ENCODE data around the gene CGNL1.

CGNL1 gene

GRCh38 chr15:57477736-57478522 is 101.6 kb downstream of the CGNL1 start:
- Histone ChIP-seq H3K36me3 (ENCODE audit: control insufficient read depth, insufficient read depth, low read length) (no peaks in the 10 kb centered on the region), H3K9ac (ENCODE audit: low read length) (no peak overlapping the region), H3K27me3 (ENCODE audit: control insufficient read depth, insufficient read depth, low read length) (no peaks in the 10 kb centered on the region), H3K4me1 (ENCODE audit: control insufficient read depth, insufficient read depth, low read length) (no peaks in the 10 kb centered on the region), H3K4me3 (ENCODE audit: low read length) (no peak overlapping the region), H3K27ac (ENCODE audit: low read depth, low read length) (no peak overlapping the region)

DNA sequence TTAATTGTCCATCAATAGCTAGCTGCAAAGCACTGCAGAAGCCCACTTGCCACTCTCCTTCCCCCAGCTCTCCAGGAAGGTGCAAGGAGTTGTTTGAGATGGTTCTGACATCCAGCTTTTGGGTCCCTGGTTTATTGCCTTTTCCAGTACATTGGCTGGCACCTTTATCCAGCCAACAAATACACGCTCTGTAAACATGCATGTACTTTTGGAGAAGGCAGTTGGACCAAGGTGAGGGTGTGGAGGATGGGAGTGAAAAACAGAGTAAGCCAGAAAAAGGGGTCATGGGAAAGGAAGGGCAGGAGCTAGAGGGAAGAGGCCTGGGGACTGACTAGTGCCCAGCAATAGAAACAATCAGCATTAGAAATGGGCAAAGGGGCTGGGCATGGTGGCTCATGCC is 102.7 kb downstream of the CGNL1 start:
- H3K27me3 ChIP-seq (ENCODE audit: control insufficient read depth, insufficient read depth, low read length) = no peaks in the 10 kb centered on the region
- H3K36me3 ChIP-seq (ENCODE audit: control insufficient read depth, insufficient read depth, low read length) = no peaks in the 10 kb centered on the region
- H3K27ac ChIP-seq (ENCODE audit: low read depth, low read length) = no peak overlapping the region
- H3K4me1 ChIP-seq (ENCODE audit: control insufficient read depth, insufficient read depth, low read length) = no peaks in the 10 kb centered on the region
- no peak overlapping the region for H3K4me3 ChIP-seq (ENCODE audit: low read length)
- no peak overlapping the region for H3K9ac ChIP-seq (ENCODE audit: low read length)

DNA sequence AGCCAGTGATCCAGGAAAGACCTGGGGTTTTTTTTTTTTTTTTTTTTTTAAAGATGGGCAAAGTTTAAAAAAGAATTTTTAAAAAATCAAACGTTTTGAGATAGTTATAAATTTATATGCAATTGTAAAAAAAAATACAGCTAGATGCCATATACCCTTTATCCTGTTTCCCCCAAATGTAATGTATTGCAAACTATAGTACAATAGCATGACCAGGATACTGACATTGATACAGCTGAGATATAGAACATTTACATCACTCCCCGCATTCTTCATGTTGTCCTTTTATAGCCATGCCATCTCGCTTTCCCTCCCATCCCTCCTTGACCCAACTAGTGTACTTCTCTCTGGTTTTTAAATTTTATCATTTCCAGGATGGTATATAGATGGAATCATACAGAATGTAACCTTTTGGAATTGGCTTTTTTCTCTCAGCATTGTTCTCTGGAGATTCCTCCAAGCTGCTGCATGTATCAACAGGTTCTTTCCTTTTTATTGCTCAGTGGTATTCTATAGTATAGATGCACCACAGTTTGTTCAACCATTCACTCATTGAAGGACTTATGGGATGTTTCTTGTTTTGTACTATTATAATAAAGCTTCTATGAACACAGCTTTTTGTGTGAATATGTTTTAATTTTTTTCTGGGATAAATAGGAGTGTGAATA is 104.9 kb downstream of the CGNL1 start:
- Histone ChIP-seq H3K4me1 (ENCODE audit: control insufficient read depth, insufficient read depth, low read length) (no peaks in the 10 kb centered on the region), H3K9ac (ENCODE audit: low read length) (no peak overlapping the region), H3K36me3 (ENCODE audit: control insufficient read depth, insufficient read depth, low read length) (no peaks in the 10 kb centered on the region), H3K27me3 (ENCODE audit: control insufficient read depth, insufficient read depth, low read length) (no peaks in the 10 kb centered on the region), H3K4me3 (ENCODE audit: low read length) (no peak overlapping the region), H3K27ac (ENCODE audit: low read depth, low read length) (no peak overlapping the region)

DNA sequence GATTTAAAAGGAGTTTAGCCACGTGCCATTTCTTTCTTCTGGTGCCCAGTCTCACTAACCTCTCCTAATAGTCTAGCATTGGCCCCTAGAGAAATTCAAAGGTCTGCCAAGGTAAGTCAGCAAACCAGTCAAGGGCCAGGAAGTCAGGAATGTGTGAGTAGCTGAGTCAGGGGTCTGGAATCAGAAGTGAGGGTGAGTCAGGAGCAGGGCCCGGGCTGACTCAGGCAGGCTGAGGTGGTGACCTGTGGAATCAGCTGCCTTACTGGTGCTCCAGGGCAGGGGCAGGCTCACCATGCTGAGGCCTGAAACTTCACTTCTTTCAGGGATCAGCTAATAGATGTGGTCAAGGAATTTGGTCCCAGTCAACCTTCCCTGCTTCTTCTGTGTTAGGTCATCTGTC is 109.6 kb downstream of the CGNL1 start:
- Histone ChIP-seq H3K9ac (ENCODE audit: low read length) (no peak overlapping the region), H3K4me1 (ENCODE audit: control insufficient read depth, insufficient read depth, low read length) (no peaks in the 10 kb centered on the region), H3K27ac (ENCODE audit: low read depth, low read length) (no peak overlapping the region), H3K4me3 (ENCODE audit: low read length) (no peak overlapping the region), H3K36me3 (ENCODE audit: control insufficient read depth, insufficient read depth, low read length) (no peaks in the 10 kb centered on the region), H3K27me3 (ENCODE audit: control insufficient read depth, insufficient read depth, low read length) (no peaks in the 10 kb centered on the region)

GRCh38 chr15:57486833-57487232 is 110.5 kb downstream of the CGNL1 start:
- no peaks in the 10 kb centered on the region for H3K4me1 ChIP-seq (ENCODE audit: control insufficient read depth, insufficient read depth, low read length)

GRCh38 chr15:57489122-57489521 is 112.8 kb downstream of the CGNL1 start:
- no peak overlapping the region for H3K9ac ChIP-seq (ENCODE audit: low read length)

More at GRCh38 chr15:57486833-57487232, 110.5 kb downstream of the CGNL1 start:
- H3K27ac ChIP-seq (ENCODE audit: low read depth, low read length) = no peak overlapping the region
- H3K36me3 ChIP-seq (ENCODE audit: control insufficient read depth, insufficient read depth, low read length) = no peaks in the 10 kb centered on the region
- H3K9ac ChIP-seq (ENCODE audit: low read length) = no peak overlapping the region
- H3K4me3 ChIP-seq (ENCODE audit: low read length) = no peak overlapping the region
- H3K27me3 ChIP-seq (ENCODE audit: control insufficient read depth, insufficient read depth, low read length) = no peaks in the 10 kb centered on the region

GRCh38 chr15:57493351-57493750 is 117.0 kb downstream of the CGNL1 start:
- H3K27ac ChIP-seq (ENCODE audit: low read depth, low read length) = no peak overlapping the region

More at GRCh38 chr15:57489122-57489521, 112.8 kb downstream of the CGNL1 start:
- no peak overlapping the region for H3K4me3 ChIP-seq (ENCODE audit: low read length)
- H3K36me3 ChIP-seq (ENCODE audit: control insufficient read depth, insufficient read depth, low read length) = no peaks in the 10 kb centered on the region
- H3K27ac ChIP-seq (ENCODE audit: low read depth, low read length) = no peak overlapping the region
- H3K27me3 ChIP-seq (ENCODE audit: control insufficient read depth, insufficient read depth, low read length) = no peaks in the 10 kb centered on the region
- no peaks in the 10 kb centered on the region for H3K4me1 ChIP-seq (ENCODE audit: control insufficient read depth, insufficient read depth, low read length)

GRCh38 chr15:57494581-57494980 is 118.3 kb downstream of the CGNL1 start:
- H3K27ac ChIP-seq (ENCODE audit: low read depth, low read length) = no peak overlapping the region
- no peaks in the 10 kb centered on the region for H3K36me3 ChIP-seq (ENCODE audit: control insufficient read depth, insufficient read depth, low read length)
- no peaks in the 10 kb centered on the region for H3K4me1 ChIP-seq (ENCODE audit: control insufficient read depth, insufficient read depth, low read length)
- H3K27me3 ChIP-seq (ENCODE audit: control insufficient read depth, insufficient read depth, low read length) = no peaks in the 10 kb centered on the region
- no peak overlapping the region for H3K4me3 ChIP-seq (ENCODE audit: low read length)
- no peak overlapping the region for H3K9ac ChIP-seq (ENCODE audit: low read length)

More at GRCh38 chr15:57493351-57493750, 117.0 kb downstream of the CGNL1 start:
- H3K4me1 ChIP-seq (ENCODE audit: control insufficient read depth, insufficient read depth, low read length) = no peaks in the 10 kb centered on the region
- H3K27me3 ChIP-seq (ENCODE audit: control insufficient read depth, insufficient read depth, low read length) = no peaks in the 10 kb centered on the region
- no peak overlapping the region for H3K9ac ChIP-seq (ENCODE audit: low read length)
- no peak overlapping the region for H3K4me3 ChIP-seq (ENCODE audit: low read length)
- H3K36me3 ChIP-seq (ENCODE audit: control insufficient read depth, insufficient read depth, low read length) = no peaks in the 10 kb centered on the region

GRCh38 chr15:57495041-57495440 is 118.7 kb downstream of the CGNL1 start:
- Histone ChIP-seq H3K27ac (ENCODE audit: low read depth, low read length) (no peak overlapping the region), H3K27me3 (ENCODE audit: control insufficient read depth, insufficient read depth, low read length) (no peaks in the 10 kb centered on the region), H3K4me3 (ENCODE audit: low read length) (no peak overlapping the region), H3K4me1 (ENCODE audit: control insufficient read depth, insufficient read depth, low read length) (no peaks in the 10 kb centered on the region), H3K9ac (ENCODE audit: low read length) (no peak overlapping the region), H3K36me3 (ENCODE audit: control insufficient read depth, insufficient read depth, low read length) (no peaks in the 10 kb centered on the region)

GRCh38 chr15:57495554-57496165 is 119.4 kb downstream of the CGNL1 start:
- H3K9ac ChIP-seq (ENCODE audit: low read length) = no peak overlapping the region
- no peak overlapping the region for H3K27ac ChIP-seq (ENCODE audit: low read depth, low read length)
- H3K4me1 ChIP-seq (ENCODE audit: control insufficient read depth, insufficient read depth, low read length) = no peaks in the 10 kb centered on the region
- no peaks in the 10 kb centered on the region for H3K36me3 ChIP-seq (ENCODE audit: control insufficient read depth, insufficient read depth, low read length)
- H3K4me3 ChIP-seq (ENCODE audit: low read length) = no peak overlapping the region
- no peaks in the 10 kb centered on the region for H3K27me3 ChIP-seq (ENCODE audit: control insufficient read depth, insufficient read depth, low read length)

- Histone ChIP-seq H3K9ac (ENCODE audit: low read length) (no peak overlapping the region), H3K27ac (ENCODE audit: low read depth, low read length) (no peak overlapping the region), H3K36me3 (ENCODE audit: control insufficient read depth, insufficient read depth, low read length) (no peaks in the 10 kb centered on the region), H3K4me1 (ENCODE audit: control insufficient read depth, insufficient read depth, low read length) (no peaks in the 10 kb centered on the region), H3K4me3 (ENCODE audit: low read length) (no peak overlapping the region), H3K27me3 (ENCODE audit: control insufficient read depth, insufficient read depth, low read length) (no peaks in the 10 kb centered on the region)
Measured at GRCh38 chr15:57496594-57496945, 120.3 kb downstream of the CGNL1 start.

- H3K36me3 ChIP-seq (ENCODE audit: control insufficient read depth, insufficient read depth, low read length) = no peaks in the 10 kb centered on the region
- no peak overlapping the region for H3K4me3 ChIP-seq (ENCODE audit: low read length)
- H3K9ac ChIP-seq (ENCODE audit: low read length) = no peak overlapping the region
- no peaks in the 10 kb centered on the region for H3K4me1 ChIP-seq (ENCODE audit: control insufficient read depth, insufficient read depth, low read length)
- no peaks in the 10 kb centered on the region for H3K27me3 ChIP-seq (ENCODE audit: control insufficient read depth, insufficient read depth, low read length)
- H3K27ac ChIP-seq (ENCODE audit: low read depth, low read length) = no peak overlapping the region
Measured at GRCh38 chr15:57496946-57497869, 120.9 kb downstream of the CGNL1 start.

Data from rectal smooth muscle tissue (tissue), 1 donor.